ENCODE data around the gene RGL3.
"Not testable (repeated sequence)": the region's sequence is repeated elsewhere in the genome, so short reads cannot be mapped to it uniquely, and the experiment has no call there.

RGL3 gene

GRCh38 chr19:11444059-11444458 lies 24.9 kb upstream of the RGL3 start:
- no peak overlapping the region for H3K27ac ChIP-seq (ENCODE audit: insufficient read depth in 1 of 2, low read depth in 1 of 2, low read length in 2 of 2, poor library complexity in 1 of 2, severe bottlenecking in 2 of 2)
- DNase-seq = no peak
- ChIA-PET POLR2A (no interaction called here), CTCF (interaction anchor here (1.4 to 2.8 kb wide), 5 partner anchors 9 to 155 kb away, joined by 4 to 11 read pairs (median 6); no protein-coding TSS in a partner anchor)
- H3K27me3 ChIP-seq (replicated peaks in 2 of 5; ENCODE audit: control insufficient read depth in 4 of 5, insufficient read depth in 5 of 5, low read length in 4 of 5) = no peaks in the 10 kb centered on the region
- H3K9me3 ChIP-seq (ENCODE audit: control extremely low read depth in 1 of 5, control insufficient read depth in 4 of 5, insufficient read depth in 2 of 5, low read depth in 1 of 5, low read length in 4 of 5) = no peaks in the 10 kb centered on the region
- no peak overlapping the region for H3K4me3 ChIP-seq (ENCODE audit: control insufficient read depth in 1 of 7, extremely low read depth in 1 of 7, insufficient read depth in 4 of 7, low read depth in 2 of 7, low read length in 6 of 7)
- 95% methylated on average over 3 of the region's 5 CpGs for whole genome bisulfite sequencing (ENCODE audit: insufficient coverage)
- H3K4me1 ChIP-seq (ENCODE audit: control extremely low read depth in 1 of 4, control insufficient read depth in 4 of 4, insufficient read depth in 4 of 4, low read length in 3 of 4) = no peaks in the 10 kb centered on the region
- H3K36me3 ChIP-seq (ENCODE audit: control insufficient read depth in 4 of 4, insufficient read depth in 4 of 4, low read length in 3 of 4) = peaks cover 0 to 86% (median 62%) of the 10 kb centered on the region in 4 experiments

GRCh38 chr19:11437955-11438354 lies 18.8 kb upstream of the RGL3 start:
- 100% methylated on average over 4 of the region's 9 CpGs for WGBS (ENCODE audit: insufficient coverage)
- DNase-seq = peak in 1 of 3 donors; percentile 17
- Histone ChIP-seq H3K4me1 (ENCODE audit: control extremely low read depth in 1 of 4, control insufficient read depth in 4 of 4, insufficient read depth in 4 of 4, low read length in 3 of 4) (peaks cover 2 to 18% (median 15%) of the 10 kb centered on the region in 4 experiments), H3K27ac (ENCODE audit: insufficient read depth in 1 of 2, low read depth in 1 of 2, low read length in 2 of 2, poor library complexity in 1 of 2, severe bottlenecking in 2 of 2) (no peak overlapping the region), H3K36me3 (ENCODE audit: control insufficient read depth in 4 of 4, insufficient read depth in 4 of 4, low read length in 3 of 4) (peaks cover 0 to 53% (median 40%) of the 10 kb centered on the region in 4 experiments), H3K9me3 (ENCODE audit: control extremely low read depth in 1 of 5, control insufficient read depth in 4 of 5, insufficient read depth in 2 of 5, low read depth in 1 of 5, low read length in 4 of 5) (no peaks in the 10 kb centered on the region), H3K4me3 (ENCODE audit: control insufficient read depth in 1 of 7, extremely low read depth in 1 of 7, insufficient read depth in 4 of 7, low read depth in 2 of 7, low read length in 6 of 7) (no peak overlapping the region), H3K27me3 (replicated peaks in 2 of 5; ENCODE audit: control insufficient read depth in 4 of 5, insufficient read depth in 5 of 5, low read length in 4 of 5) (no peaks in the 10 kb centered on the region)
- ChIA-PET POLR2A (no interaction called here), CTCF (interaction anchor here (1.8 to 2.9 kb wide), 2 partner anchors 8 to 57 kb away, joined by 4 to 12 read pairs; no protein-coding TSS in a partner anchor)

- DNase-seq = no peak
- WGBS (ENCODE audit: insufficient coverage) = 7% methylated on average over 17 of the region's 21 CpGs
- CTCF ChIA-PET = interaction anchor here (0.9 to 2.9 kb wide), 6 partner anchors 52 to 116 kb away, joined by 3 to 12 read pairs (median 4); partner anchors contain the start of gene EPOR
Measured at GRCh38 chr19:11435833-11436313, 16.8 kb upstream of the RGL3 start.

GRCh38 chr19:11435057-11435832 lies 16.1 kb upstream of the RGL3 start, which contains the start of the genes ODAD3 and PRKCSH:
Gene ODAD3 (minus strand): TSS chr19:11435121. CDS start chr19:11435016, 105 bp downstream.
Gene PRKCSH (plus strand): TSS chr19:11435635. CDS start chr19:11436118, 483 bp downstream.
- Histone ChIP-seq H3K36me3 (ENCODE audit: control insufficient read depth in 4 of 4, insufficient read depth in 4 of 4, low read length in 3 of 4) (peaks cover 0 to 28% (median 17%) of the 10 kb centered on the region in 4 experiments), H3K9me3 (ENCODE audit: control extremely low read depth in 1 of 5, control insufficient read depth in 4 of 5, insufficient read depth in 2 of 5, low read depth in 1 of 5, low read length in 4 of 5) (no peaks in the 10 kb centered on the region), H3K4me3 (ENCODE audit: control insufficient read depth in 1 of 7, extremely low read depth in 1 of 7, insufficient read depth in 4 of 7, low read depth in 2 of 7, low read length in 6 of 7) (peak within 1 kb of the TSS; percentile 74 to 99 (median 96)), H3K27ac (ENCODE audit: insufficient read depth in 1 of 2, low read depth in 1 of 2, low read length in 2 of 2, poor library complexity in 1 of 2, severe bottlenecking in 2 of 2) (peak within 1 kb of the TSS; percentile 78 to 83), H3K27me3 (replicated peaks in 2 of 5; ENCODE audit: control insufficient read depth in 4 of 5, insufficient read depth in 5 of 5, low read length in 4 of 5) (peaks cover 0 to 2% (median 0%) of the 10 kb centered on the region in 5 experiments), H3K4me1 (ENCODE audit: control extremely low read depth in 1 of 4, control insufficient read depth in 4 of 4, insufficient read depth in 4 of 4, low read length in 3 of 4) (peaks cover 2 to 18% (median 15%) of the 10 kb centered on the region in 4 experiments)
- POLR2A ChIA-PET = interaction anchor here (0.6 to 1.2 kb wide), 5 partner anchors 20 to 89 kb away, joined by 3 to 4 read pairs (median 3); partner anchors contain the start of genes CCDC159 and SWSAP1
- peak; percentile 100 for DNase-seq
- CTCF ChIA-PET = interaction anchor here (1.4 to 1.9 kb wide), 4 partner anchors 11 to 60 kb away, joined by 3 to 5 read pairs (median 4); partner anchors contain the start of gene EPOR
- WGBS (ENCODE audit: insufficient coverage) = 0% methylated on average over 46 of the region's 53 CpGs

More at GRCh38 chr19:11435833-11436313, 16.8 kb upstream of the RGL3 start:
- Histone ChIP-seq H3K36me3 (ENCODE audit: control insufficient read depth in 4 of 4, insufficient read depth in 4 of 4, low read length in 3 of 4) (peaks cover 0 to 34% (median 21%) of the 10 kb centered on the region in 4 experiments), H3K4me1 (ENCODE audit: control extremely low read depth in 1 of 4, control insufficient read depth in 4 of 4, insufficient read depth in 4 of 4, low read length in 3 of 4) (peaks cover 2 to 18% (median 15%) of the 10 kb centered on the region in 4 experiments), H3K4me3 (ENCODE audit: control insufficient read depth in 1 of 7, extremely low read depth in 1 of 7, insufficient read depth in 4 of 7, low read depth in 2 of 7, low read length in 6 of 7) (peak overlapping the region; percentile 74 to 99 (median 96)), H3K27ac (ENCODE audit: insufficient read depth in 1 of 2, low read depth in 1 of 2, low read length in 2 of 2, poor library complexity in 1 of 2, severe bottlenecking in 2 of 2) (peak overlapping the region; percentile 78 to 83), H3K9me3 (ENCODE audit: control extremely low read depth in 1 of 5, control insufficient read depth in 4 of 5, insufficient read depth in 2 of 5, low read depth in 1 of 5, low read length in 4 of 5) (no peaks in the 10 kb centered on the region), H3K27me3 (replicated peaks in 2 of 5; ENCODE audit: control insufficient read depth in 4 of 5, insufficient read depth in 5 of 5, low read length in 4 of 5) (peaks cover 0 to under 1% (median 0%) of the 10 kb centered on the region in 5 experiments)
- POLR2A ChIA-PET = interaction anchor here (0.6 to 1.2 kb wide), 2 partner anchors 61 to 89 kb away, joined by 3 to 4 read pairs; partner anchors contain the start of genes CCDC159 and SWSAP1

GRCh38 chr19:11434703-11435056 lies 15.6 kb upstream of the RGL3 start:
- H3K4me1 ChIP-seq (ENCODE audit: control extremely low read depth in 1 of 4, control insufficient read depth in 4 of 4, insufficient read depth in 4 of 4, low read length in 3 of 4) = peaks cover 2 to 18% (median 15%) of the 10 kb centered on the region in 4 experiments
- ChIA-PET CTCF (interaction anchor here (1.4 to 1.9 kb wide), 3 partner anchors 11 to 60 kb away, joined by 3 to 5 read pairs (median 5); no protein-coding TSS in a partner anchor), POLR2A (interaction anchor here (0.6 to 1.2 kb wide), 4 partner anchors 21 to 60 kb away, joined by 3 to 4 read pairs (median 4); partner anchors contain the start of gene SWSAP1)
- DNase-seq = no peak
- H3K9me3 ChIP-seq (ENCODE audit: control extremely low read depth in 1 of 5, control insufficient read depth in 4 of 5, insufficient read depth in 2 of 5, low read depth in 1 of 5, low read length in 4 of 5) = no peaks in the 10 kb centered on the region
- H3K36me3 ChIP-seq (ENCODE audit: control insufficient read depth in 4 of 4, insufficient read depth in 4 of 4, low read length in 3 of 4) = peaks cover 0 to 25% (median 15%) of the 10 kb centered on the region in 4 experiments
- peak overlapping the region in 1 of 2 experiments; percentile 83 for H3K27ac ChIP-seq (ENCODE audit: insufficient read depth in 1 of 2, low read depth in 1 of 2, low read length in 2 of 2, poor library complexity in 1 of 2, severe bottlenecking in 2 of 2)
- H3K4me3 ChIP-seq (ENCODE audit: control insufficient read depth in 1 of 7, extremely low read depth in 1 of 7, insufficient read depth in 4 of 7, low read depth in 2 of 7, low read length in 6 of 7) = peak overlapping the region; percentile 0 to 97 (median 57)
- WGBS (ENCODE audit: insufficient coverage) = 10% methylated on average over 9 of the region's 9 CpGs
- peaks cover 0 to 2% (median 0%) of the 10 kb centered on the region in 5 experiments for H3K27me3 ChIP-seq (replicated peaks in 2 of 5; ENCODE audit: control insufficient read depth in 4 of 5, insufficient read depth in 5 of 5, low read length in 4 of 5)

GRCh38 chr19:11433526-11433925 lies 14.4 kb upstream of the RGL3 start:
- CTCF ChIA-PET = interaction anchor here (1.9 to 2.5 kb wide), 2 partner anchors 10 to 11 kb away, joined by 5 to 6 read pairs; no protein-coding TSS in a partner anchor

More at GRCh38 chr19:11433526-11433925, 14.4 kb upstream of the RGL3 start:
- Histone ChIP-seq H3K4me1 (ENCODE audit: control extremely low read depth in 1 of 4, control insufficient read depth in 4 of 4, insufficient read depth in 4 of 4, low read length in 3 of 4) (peaks cover 2 to 18% (median 15%) of the 10 kb centered on the region in 4 experiments), H3K36me3 (ENCODE audit: control insufficient read depth in 4 of 4, insufficient read depth in 4 of 4, low read length in 3 of 4) (peaks cover 0 to 17% (median 11%) of the 10 kb centered on the region in 4 experiments)
- H3K27ac ChIP-seq (ENCODE audit: insufficient read depth in 1 of 2, low read depth in 1 of 2, low read length in 2 of 2, poor library complexity in 1 of 2, severe bottlenecking in 2 of 2); DNase-seq; H3K27me3 ChIP-seq (replicated peaks in 2 of 5; ENCODE audit: control insufficient read depth in 4 of 5, insufficient read depth in 5 of 5, low read length in 4 of 5); POLR2A ChIA-PET; H3K9me3 ChIP-seq (ENCODE audit: control extremely low read depth in 1 of 5, control insufficient read depth in 4 of 5, insufficient read depth in 2 of 5, low read depth in 1 of 5, low read length in 4 of 5); H3K4me3 ChIP-seq (ENCODE audit: control insufficient read depth in 1 of 7, extremely low read depth in 1 of 7, insufficient read depth in 4 of 7, low read depth in 2 of 7, low read length in 6 of 7): not testable (repeated sequence)
- WGBS (ENCODE audit: insufficient coverage) = 100% methylated on average over 1 of the region's 3 CpGs

Measured in common myeloid progenitor, CD34-positive (primary cell).